Hepatocyte (in vitro differentiated cells): ENCODE measurements around the gene XPR1. TPM values are rescaled to one million over a fixed set of nuclear protein-coding genes. Genes with fewer than 3 reads are reported as not detected.
"Not testable (repeated sequence)": the region's sequence is repeated elsewhere in the genome, so short reads cannot be mapped to it uniquely, and the experiment has no call there.

Source experiments
- DNase-seq: peaks from one replicate; pipeline ENCODE4 v3.0.0-alpha.2; 2016; ENCODE audit warnings: low spot score
- H2AFZ ChIP-seq: fragments of 200-600 bp; sonication (generic); 2 replicates; pipeline ENCODE4 v1.6.0; 2016; ENCODE audit warnings: antibody characterized with exemption, mild to moderate bottlenecking
- H3K27ac ChIP-seq: fragments of 200-600 bp; sonication (generic); 2 replicates; pipeline ENCODE4 v1.5.1; 2016; ENCODE audit warnings: mild to moderate bottlenecking
- H3K27me3 ChIP-seq: fragments of 200-600 bp; sonication (generic); 2 replicates; pipeline ENCODE4 v1.6.1; 2016
- H3K36me3 ChIP-seq: fragments of 200-600 bp; sonication (generic); replicated peaks from 2 replicates; pipeline ENCODE4 v1.5.1; 2016; ENCODE audit warnings: low read depth; ENCODE audit not compliant: insufficient read depth
- H3K4me1 ChIP-seq: fragments of 200-600 bp; sonication (generic); 2 replicates; pipeline ENCODE4 v1.5.1; 2016; ENCODE audit warnings: mild to moderate bottlenecking, moderate library complexity; ENCODE audit not compliant: insufficient read depth
- H3K4me2 ChIP-seq: fragments of 200-600 bp; sonication (generic); 2 replicates; pipeline ENCODE4 v1.6.0; 2016
- H3K4me3 ChIP-seq: fragments of 200-600 bp; sonication (generic); 2 replicates; pipeline ENCODE4 v1.5.1; 2016; ENCODE audit warnings: mild to moderate bottlenecking
- H3K79me2 ChIP-seq: fragments of 200-600 bp; sonication (generic); 2 replicates; pipeline ENCODE4 v1.6.0; 2017; ENCODE audit warnings: mild to moderate bottlenecking
- H3K9me2 ChIP-seq: fragments of 200-600 bp; sonication (generic); replicated peaks from 2 replicates; pipeline ENCODE4 v1.6.0; 2017; ENCODE audit warnings: mild to moderate bottlenecking; ENCODE audit not compliant: insufficient read depth
- H3K9me3 ChIP-seq: fragments of 200-600 bp; sonication (generic); 2 replicates; pipeline ENCODE4 v1.5.1; 2016; ENCODE audit warnings: low read depth, mild to moderate bottlenecking
- H4K20me1 ChIP-seq: fragments of 200-600 bp; sonication (generic); 2 replicates; pipeline ENCODE4 v1.6.0; 2016; ENCODE audit warnings: mild to moderate bottlenecking; ENCODE audit not compliant: insufficient read depth, poor library complexity, severe bottlenecking
- CTCF ChIP-seq: fragments of 200-600 bp; sonication (generic); IDR thresholded peaks from 2 replicates; pipeline ENCODE4 v1.5.1; 2016; ENCODE audit warnings: antibody characterized with exemption, mild to moderate bottlenecking; ENCODE audit not compliant: poor library complexity
- EZH2 ChIP-seq: fragments of 200-600 bp; sonication (generic); IDR thresholded peaks from 2 replicates; pipeline ENCODE4 v1.6.1; 2016; ENCODE audit warnings: antibody characterized with exemption, mild to moderate bottlenecking, borderline replicate concordance
- EZH2phosphoT487 ChIP-seq: fragments of 200-600 bp; sonication (generic); IDR thresholded peaks from one replicate; pipeline ENCODE4 v1.6.1; 2018; ENCODE audit warnings: antibody characterized with exemption, mild to moderate bottlenecking, low read depth, moderate library complexity; ENCODE audit not compliant: unreplicated experiment, severe bottlenecking
- WGBS: methylation state at CpG from one replicate; pipeline ENCODE4 v1.1.6; 2016; ENCODE audit warnings: low lambda C conversion rate; ENCODE audit errors: missing lambda C conversion rate; 5-methylcytosine and 5-hydroxymethylcytosine counted together
- polyA plus RNA-seq: library from polyadenylated mRNA; unstranded; fragments of >200 nt; fragmentation: Nextera tagmentation; extraction: Ambion mirVana; gene quantifications from 2 replicates; pipeline ENCODE4 v1.2.1, GENCODE V29; 2016
- total RNA-seq: library from RNA; depleted of rRNA; stranded (reverse); fragments of >200 nt; gene quantifications from 2 replicates; pipeline ENCODE4 v1.2.3, GENCODE V29; 2014

The XPR1 gene
- total and polyA plus RNA-seq, 2 experiments from 2014 or later = 18.2 to 41.5 TPM

- DNase-seq = no peak
- no peaks in the 10 kb centered on the region for H4K20me1 ChIP-seq
- H3K36me3 ChIP-seq = no peaks in the 10 kb centered on the region
- H3K4me1 ChIP-seq = peaks cover 5% of the 10 kb centered on the region
- H3K27ac ChIP-seq = no peak overlapping the region
- peaks cover 15% of the 10 kb centered on the region for H3K9me3 ChIP-seq
- H3K9me2 ChIP-seq = no peaks in the 10 kb centered on the region
- H3K79me2 ChIP-seq = peaks cover 48% of the 10 kb centered on the region
- no peak for TF ChIP-seq CTCF
- TF ChIP-seq EZH2phosphoT487 = no peak
- TF ChIP-seq EZH2 = no peak
- no peak overlapping the region for H2AFZ ChIP-seq
- H3K4me2 ChIP-seq = no peak overlapping the region
- WGBS = 97% methylated on average over 8 of the region's 8 CpGs
- H3K4me3 ChIP-seq = no peak overlapping the region
- no peaks in the 10 kb centered on the region for H3K27me3 ChIP-seq
Observed at GRCh38 chr1:180695282-180695681, 63.5 kb downstream of the XPR1 start.

- Histone ChIP-seq H3K4me3 (no peak overlapping the region), H3K27ac (no peak overlapping the region), H3K79me2 (peaks cover 48% of the 10 kb centered on the region), H3K9me2 (no peaks in the 10 kb centered on the region), H2AFZ (no peak overlapping the region), H3K36me3 (no peaks in the 10 kb centered on the region), H4K20me1 (no peaks in the 10 kb centered on the region), H3K4me2 (no peak overlapping the region), H3K9me3 (peaks cover 15% of the 10 kb centered on the region), H3K27me3 (no peaks in the 10 kb centered on the region), H3K4me1 (peaks cover 5% of the 10 kb centered on the region)
- DNase-seq = no peak
- TF ChIP-seq EZH2 = no peak
- no peak for TF ChIP-seq CTCF
- no peak for TF ChIP-seq EZH2phosphoT487
- 100% methylated on average over 1 of the region's 1 CpG for WGBS
Observed at GRCh38 chr1:180696361-180696760, 64.5 kb downstream of the XPR1 start.

- no peak overlapping the region for H2AFZ ChIP-seq
- no peak overlapping the region for H3K4me3 ChIP-seq
- DNase-seq = no peak
- H3K9me3 ChIP-seq = peaks cover 15% of the 10 kb centered on the region
- no peaks in the 10 kb centered on the region for H3K27me3 ChIP-seq
- H3K4me1 ChIP-seq = no peaks in the 10 kb centered on the region
- TF ChIP-seq EZH2phosphoT487 = no peak
- TF ChIP-seq CTCF = no peak
- no peak for TF ChIP-seq EZH2
- H3K27ac ChIP-seq = no peak overlapping the region
- no peaks in the 10 kb centered on the region for H3K9me2 ChIP-seq
- 100% methylated on average over 1 of the region's 1 CpG for WGBS
- no peak overlapping the region for H3K4me2 ChIP-seq
- H3K79me2 ChIP-seq = peaks cover 43% of the 10 kb centered on the region
- no peaks in the 10 kb centered on the region for H3K36me3 ChIP-seq
- no peaks in the 10 kb centered on the region for H4K20me1 ChIP-seq
Observed at GRCh38 chr1:180698580-180698979, 66.8 kb downstream of the XPR1 start.

- not testable (repeated sequence) for H2AFZ ChIP-seq, H3K4me1 ChIP-seq, H3K36me3 ChIP-seq, H3K9me3 ChIP-seq, H3K4me2 ChIP-seq, H3K27ac ChIP-seq, H4K20me1 ChIP-seq, H3K27me3 ChIP-seq, DNase-seq, H3K4me3 ChIP-seq, H3K9me2 ChIP-seq
- 98% methylated on average over 2 of the region's 2 CpGs for WGBS
- H3K79me2 ChIP-seq = peaks cover 20% of the 10 kb centered on the region
Observed at GRCh38 chr1:180702376-180702775, 70.6 kb downstream of the XPR1 start.

GRCh38 chr1:180710746-180711145, 78.9 kb downstream of the XPR1 start:
- H3K9me2 ChIP-seq, H3K4me1 ChIP-seq, H3K36me3 ChIP-seq, H3K4me3 ChIP-seq, H3K4me2 ChIP-seq, H2AFZ ChIP-seq, H3K27me3 ChIP-seq, H3K9me3 ChIP-seq, H3K27ac ChIP-seq, H4K20me1 ChIP-seq, DNase-seq: not testable (repeated sequence)
- peaks cover 31% of the 10 kb centered on the region for H3K79me2 ChIP-seq
- WGBS = 60% methylated on average over 1 of the region's 30 CpGs

GRCh38 chr1:180711260-180711659, 79.4 kb downstream of the XPR1 start:
- H2AFZ ChIP-seq, H3K4me1 ChIP-seq, H3K4me3 ChIP-seq, H3K27ac ChIP-seq, H3K27me3 ChIP-seq, H3K4me2 ChIP-seq, H3K9me3 ChIP-seq, H4K20me1 ChIP-seq, H3K36me3 ChIP-seq, DNase-seq, H3K9me2 ChIP-seq: not testable (repeated sequence)
- WGBS = 95% methylated on average over 18 of the region's 19 CpGs
- H3K79me2 ChIP-seq = peaks cover 31% of the 10 kb centered on the region
